ENCODE data around the gene FBXL5. TPM values are rescaled to one million over a fixed set of nuclear protein-coding genes. Genes with fewer than 3 reads are reported as not detected.

The FBXL5 gene
- total and polyA plus RNA-seq, 2 donors (not counting 3 experiments of a cell fraction or from before 2014, with no cell fraction given): 42.2 to 60.2 TPM

GRCh38 chr4:15695729-15696128 lies 40.6 kb upstream of the FBXL5 start:
- no peaks in the 10 kb centered on the region for H3K27me3 ChIP-seq (ENCODE audit: control insufficient read depth in 2 of 2, insufficient read depth in 2 of 2, low read length in 2 of 2)
- H3K4me3 ChIP-seq (replicated peaks in 1 of 3; ENCODE audit: insufficient read depth in 1 of 3, low read depth in 1 of 3, low read length in 3 of 3): no peak overlapping the region
- H3K4me1 ChIP-seq (ENCODE audit: control insufficient read depth, extremely low read depth, insufficient read depth, low read length): peaks cover 22% of the 10 kb centered on the region
- no peaks in the 10 kb centered on the region for H4K20me1 ChIP-seq (replicated peaks; ENCODE audit: control insufficient read depth, extremely low read depth, insufficient read depth, low read length)
- no peak overlapping the region for H3K9ac ChIP-seq (replicated peaks; ENCODE audit: extremely low read depth, insufficient read depth, low read length)
- H2AFZ ChIP-seq (ENCODE audit: low read depth, low read length): peak overlapping the region; percentile 54
- DNase-seq (ENCODE audit: low read depth, low spot score): no peak
- no peaks in the 10 kb centered on the region for H3K79me2 ChIP-seq (ENCODE audit: control insufficient read depth, insufficient read depth, low read length)
- H3K4me2 ChIP-seq (ENCODE audit: insufficient read depth, low read length): no peak overlapping the region
- no peaks in the 10 kb centered on the region for H3K36me3 ChIP-seq (ENCODE audit: control insufficient read depth in 2 of 2, extremely low read depth in 1 of 2, insufficient read depth in 2 of 2, low read length in 2 of 2)
- intact Hi-C loops (cut with micrococcal nuclease) (no loop called here), dilution Hi-C loops (cut with MboI; ENCODE audit: extremely low pct_ligation_motif_present, low sequenced_read_pairs) (no loop called here)
- no TSS peak for BruUV-seq (replicated peaks)
- FAIRE-seq: no peak
- POLR2A ChIA-PET: no interaction called here
- CTCF ChIA-PET: interaction anchor here (0.8 to 1.6 kb wide), 4 partner anchors 13 to 261 kb away, joined by 3 to 4 read pairs (median 4); partner anchors contain the start of gene FAM200B
- no peaks in the 10 kb centered on the region for H3K9me1 ChIP-seq (replicated peaks; ENCODE audit: control insufficient read depth, extremely low read depth, insufficient read depth, low read length)
- no peak overlapping the region for H3K27ac ChIP-seq (ENCODE audit: insufficient read depth, low read depth, low read length)
- TF ChIP-seq MYC (IDR thresholded peaks at IDR 0.05; ENCODE audit: low read depth, low read length) (no peak), JUN (IDR thresholded peaks at IDR 0.05; ENCODE audit: borderline replicate concordance, insufficient read depth, insufficient read length, low read depth) (no peak), EZH2 (IDR thresholded peaks at IDR 0.05; ENCODE audit: borderline replicate concordance, low read depth, low read length, severe bottlenecking) (no peak), POLR2AphosphoS5 (IDR thresholded peaks at IDR 0.05; ENCODE audit: insufficient read depth, low read depth, low read length) (no peak), MAX (IDR thresholded peaks at IDR 0.05; ENCODE audit: insufficient read depth, insufficient read length) (no peak), GATA2 (IDR thresholded peaks at IDR 0.05; ENCODE audit: insufficient read depth, insufficient read length, low read depth, low read length) (no peak), POLR2A (IDR thresholded peaks at IDR 0.05; ENCODE audit: low read depth, low read length) (no peak), CTCF (IDR thresholded peaks at IDR 0.05; ENCODE audit: extremely low read depth in 1 of 2, insufficient read depth in 1 of 2, low read depth in 1 of 2, low read length in 2 of 2) (no peak), FOS (IDR thresholded peaks at IDR 0.05; ENCODE audit: borderline replicate concordance, insufficient read depth, low read length) (no peak)
- H3K9me3 ChIP-seq (replicated peaks; ENCODE audit: control insufficient read depth, insufficient read depth, low read length): no peaks in the 10 kb centered on the region
